Measurements from ENCODE around the gene PDE4D. TPM values are rescaled to one million over a fixed set of nuclear protein-coding genes. Genes with fewer than 3 reads are reported as not detected.

PDE4D gene
- total and polyA plus RNA-seq, 11 donors = 5.2 to 68.3 (median 42.1) TPM

- DNase-seq (no peak), ATAC-seq (no peak)
- Histone ChIP-seq H3K9me3 (no peaks in the 10 kb centered on the region), H3K27me3 (no peaks in the 10 kb centered on the region), H3K27ac (no peak overlapping the region), H3K4me1 (no peaks in the 10 kb centered on the region), H3K36me3 (no peaks in the 10 kb centered on the region), H3K4me3 (no peak overlapping the region)
- TF ChIP-seq POLR2A (IDR thresholded peaks at IDR 0.05) (no peak), CTCF (IDR thresholded peaks at IDR 0.05) (no peak)
- intact Hi-C loops (cut with DNase I) = no loop called here
- WGBS, 4 donors = 94 to 97% (median 95%) methylated on average over 3 of the region's 3 CpGs
Observed at GRCh38 chr5:59618644-59619043, 274.9 kb downstream of the PDE4D start.

GRCh38 chr5:59617186-59617771 is 276.2 kb downstream of the PDE4D start:
- no peak overlapping the region for H3K4me3 ChIP-seq
- no peak for TF ChIP-seq CTCF (IDR thresholded peaks at IDR 0.05)
- TF ChIP-seq POLR2A (IDR thresholded peaks at IDR 0.05) = no peak

GRCh38 chr5:59616413-59616812 is 277.1 kb downstream of the PDE4D start:
- intact Hi-C loops (cut with DNase I) = no loop called here
- no peak for ATAC-seq
- H3K4me3 ChIP-seq = no peak overlapping the region
- no peaks in the 10 kb centered on the region for H3K36me3 ChIP-seq
- no peak for TF ChIP-seq CTCF (IDR thresholded peaks at IDR 0.05)
- no peak for TF ChIP-seq POLR2A (IDR thresholded peaks at IDR 0.05)
- no peak for DNase-seq
- H3K9me3 ChIP-seq = no peaks in the 10 kb centered on the region
- H3K27me3 ChIP-seq = no peaks in the 10 kb centered on the region
- 95 to 99% (median 97%) methylated on average over 1 of the region's 1 CpG for whole genome bisulfite sequencing, 4 donors
- no peak overlapping the region for H3K27ac ChIP-seq
- no peaks in the 10 kb centered on the region for H3K4me1 ChIP-seq

More at GRCh38 chr5:59617186-59617771, 276.2 kb downstream of the PDE4D start:
- no peaks in the 10 kb centered on the region for H3K36me3 ChIP-seq
- no peaks in the 10 kb centered on the region for H3K9me3 ChIP-seq
- ATAC-seq (no peak), DNase-seq (no peak)
- H3K4me1 ChIP-seq = no peaks in the 10 kb centered on the region
- no peaks in the 10 kb centered on the region for H3K27me3 ChIP-seq
- H3K27ac ChIP-seq = no peak overlapping the region
- 94 to 98% (median 96%) methylated on average over 9 of the region's 9 CpGs for WGBS, 4 donors
- intact Hi-C loops (cut with DNase I) = no loop called here

- no peak for TF ChIP-seq POLR2A (IDR thresholded peaks at IDR 0.05)
- no peak for TF ChIP-seq CTCF (IDR thresholded peaks at IDR 0.05)
- Histone ChIP-seq H3K9me3 (no peaks in the 10 kb centered on the region), H3K36me3 (no peaks in the 10 kb centered on the region), H3K4me3 (no peak overlapping the region), H3K27me3 (no peaks in the 10 kb centered on the region), H3K4me1 (no peaks in the 10 kb centered on the region), H3K27ac (no peak overlapping the region)
- ATAC-seq = no peak
- WGBS, 4 donors = 89 to 93% (median 91%) methylated on average over 1 of the region's 1 CpG
- intact Hi-C loops (cut with DNase I) = no loop called here
- no peak for DNase-seq
Observed at GRCh38 chr5:59615272-59615671, 278.3 kb downstream of the PDE4D start.

Measured in heart left ventricle (tissue), 16 donors.